Suprapubic skin (tissue), 4 donors: Measurements from ENCODE around the gene ATP8B1. TPM values are rescaled to one million over a fixed set of nuclear protein-coding genes. Genes with fewer than 3 reads are reported as not detected.

Experiments used
- DNase-seq, 2 donors: peaks; one replicate each; pipeline ENCODE4 v3.0.0-alpha.2; 2019; ENCODE audit warnings: low spot score in 2 of 2
- H3K27ac ChIP-seq: fragments of 200-600 bp; sonication (generic); one replicate; pipeline ENCODE4 v1.5.1; 2019
- H3K27me3 ChIP-seq: fragments of 200-600 bp; sonication (generic); one replicate; pipeline ENCODE4 v1.5.1; 2019
- H3K36me3 ChIP-seq: fragments of 200-600 bp; sonication (generic); one replicate; pipeline ENCODE4 v1.5.1; 2019
- H3K4me1 ChIP-seq: fragments of 200-600 bp; sonication (generic); one replicate; pipeline ENCODE4 v1.5.1; 2019
- H3K4me3 ChIP-seq: fragments of 200-600 bp; sonication (generic); one replicate; pipeline ENCODE4 v1.5.1; 2019; ENCODE audit warnings: mild to moderate bottlenecking
- H3K9me3 ChIP-seq: fragments of 200-600 bp; sonication (generic); one replicate; pipeline ENCODE4 v1.5.1; 2019
- CTCF ChIP-seq, 2 donors: fragments of 200-600 bp in 1 of 2; fragments of 450-650 bp in 1 of 2; sonication (generic) in 1 of 2; IDR thresholded peaks; one replicate each; pipeline ENCODE4 v1.5.1; 2016 to 2019; ENCODE audit warnings: antibody characterized with exemption in 2 of 2, mild to moderate bottlenecking in 1 of 2, moderate library complexity in 1 of 2
- EP300 ChIP-seq: sonication (generic); formaldehyde crosslinking; IDR thresholded peaks from one replicate; pipeline ENCODE4 v1.6.1; 2017; ENCODE audit warnings: antibody characterized with exemption
- POLR2A ChIP-seq, 2 donors: fragments of 450-650 bp; IDR thresholded peaks; one replicate each; pipeline ENCODE4 v1.6.1; 2017; ENCODE audit warnings: antibody characterized with exemption in 2 of 2, mild to moderate bottlenecking in 2 of 2, moderate library complexity in 2 of 2
- POLR2AphosphoS5 ChIP-seq, 3 donors: sonication (generic); formaldehyde crosslinking; IDR thresholded peaks; one replicate each; pipeline ENCODE4 v1.6.1; 2017; ENCODE audit warnings: antibody characterized with exemption in 3 of 3
- WGBS: methylation state at CpG from one replicate; pipeline ENCODE4 v1.1.5; 2018; 5-methylcytosine and 5-hydroxymethylcytosine counted together
- total RNA-seq, 4 donors: library from RNA; depleted of rRNA; stranded (reverse); fragments of >200 nt; gene quantifications; one replicate each; pipeline ENCODE4 v1.1.0, GENCODE V29; 2016

Gene ATP8B1
- total RNA-seq, 4 donors from 2014 or later: 21.5 to 59.1 (median 26.0) TPM

- Histone ChIP-seq H3K27me3 (no peaks in the 10 kb centered on the region), H3K4me1 (peaks cover 41% of the 10 kb centered on the region), H3K27ac (peak overlapping the region; percentile 20), H3K36me3 (no peaks in the 10 kb centered on the region), H3K4me3 (no peak overlapping the region), H3K9me3 (no peaks in the 10 kb centered on the region)
- no peak for DNase-seq
- 54% methylated on average over 8 of the region's 8 CpGs for WGBS
- no peak for TF ChIP-seq POLR2A (IDR thresholded peaks at IDR 0.05)
- no peak for TF ChIP-seq CTCF (IDR thresholded peaks at IDR 0.05)
- no peak for TF ChIP-seq EP300
- no peak for TF ChIP-seq POLR2AphosphoS5 (IDR thresholded peaks at IDR 0.05)
Observed at GRCh38 chr18:57768537-57769326, 34.4 kb downstream of the ATP8B1 start.

- TF ChIP-seq POLR2AphosphoS5 (IDR thresholded peaks at IDR 0.05): no peak
- no peak for TF ChIP-seq EP300
- no peak for TF ChIP-seq CTCF (IDR thresholded peaks at IDR 0.05)
- TF ChIP-seq POLR2A (IDR thresholded peaks at IDR 0.05): no peak
- Histone ChIP-seq H3K4me1 (peaks cover 31% of the 10 kb centered on the region), H3K9me3 (no peaks in the 10 kb centered on the region), H3K4me3 (no peak overlapping the region), H3K27me3 (no peaks in the 10 kb centered on the region), H3K27ac (no peak overlapping the region), H3K36me3 (no peaks in the 10 kb centered on the region)
- 83% methylated on average over 12 of the region's 12 CpGs for WGBS
- DNase-seq: no peak
Observed at GRCh38 chr18:57767259-57768050, 35.7 kb downstream of the ATP8B1 start.

GRCh38 chr18:57764995-57765394 lies 38.1 kb downstream of the ATP8B1 start:
- 84% methylated on average over 2 of the region's 2 CpGs for WGBS
- Histone ChIP-seq H3K36me3 (no peaks in the 10 kb centered on the region), H3K27me3 (no peaks in the 10 kb centered on the region), H3K9me3 (no peaks in the 10 kb centered on the region), H3K4me3 (no peak overlapping the region), H3K27ac (no peak overlapping the region), H3K4me1 (peaks cover 7% of the 10 kb centered on the region)
- no peak for TF ChIP-seq EP300
- TF ChIP-seq POLR2A (IDR thresholded peaks at IDR 0.05): no peak
- TF ChIP-seq CTCF (IDR thresholded peaks at IDR 0.05): no peak
- no peak for TF ChIP-seq POLR2AphosphoS5 (IDR thresholded peaks at IDR 0.05)
- no peak for DNase-seq

GRCh38 chr18:57764087-57764486 lies 39.0 kb downstream of the ATP8B1 start:
- Histone ChIP-seq H3K27ac (no peak overlapping the region), H3K4me3 (no peak overlapping the region), H3K9me3 (no peaks in the 10 kb centered on the region), H3K36me3 (no peaks in the 10 kb centered on the region), H3K4me1 (peaks cover 7% of the 10 kb centered on the region), H3K27me3 (no peaks in the 10 kb centered on the region)
- 86% methylated on average over 8 of the region's 8 CpGs for whole genome bisulfite sequencing
- no peak for TF ChIP-seq POLR2AphosphoS5 (IDR thresholded peaks at IDR 0.05)
- no peak for TF ChIP-seq CTCF (IDR thresholded peaks at IDR 0.05)
- TF ChIP-seq EP300: no peak
- TF ChIP-seq POLR2A (IDR thresholded peaks at IDR 0.05): no peak
- no peak for DNase-seq

GRCh38 chr18:57762686-57763085 lies 40.4 kb downstream of the ATP8B1 start:
- Histone ChIP-seq H3K4me1 (no peaks in the 10 kb centered on the region), H3K27ac (no peak overlapping the region), H3K36me3 (no peaks in the 10 kb centered on the region), H3K27me3 (no peaks in the 10 kb centered on the region), H3K4me3 (no peak overlapping the region), H3K9me3 (no peaks in the 10 kb centered on the region)
- WGBS: 61% methylated on average over 2 of the region's 2 CpGs
- TF ChIP-seq POLR2A (IDR thresholded peaks at IDR 0.05): no peak
- no peak for TF ChIP-seq POLR2AphosphoS5 (IDR thresholded peaks at IDR 0.05)
- no peak for TF ChIP-seq CTCF (IDR thresholded peaks at IDR 0.05)
- no peak for TF ChIP-seq EP300
- DNase-seq: no peak
